ENCODE measurements around the gene ABCA2.

ABCA2 gene

DNA sequence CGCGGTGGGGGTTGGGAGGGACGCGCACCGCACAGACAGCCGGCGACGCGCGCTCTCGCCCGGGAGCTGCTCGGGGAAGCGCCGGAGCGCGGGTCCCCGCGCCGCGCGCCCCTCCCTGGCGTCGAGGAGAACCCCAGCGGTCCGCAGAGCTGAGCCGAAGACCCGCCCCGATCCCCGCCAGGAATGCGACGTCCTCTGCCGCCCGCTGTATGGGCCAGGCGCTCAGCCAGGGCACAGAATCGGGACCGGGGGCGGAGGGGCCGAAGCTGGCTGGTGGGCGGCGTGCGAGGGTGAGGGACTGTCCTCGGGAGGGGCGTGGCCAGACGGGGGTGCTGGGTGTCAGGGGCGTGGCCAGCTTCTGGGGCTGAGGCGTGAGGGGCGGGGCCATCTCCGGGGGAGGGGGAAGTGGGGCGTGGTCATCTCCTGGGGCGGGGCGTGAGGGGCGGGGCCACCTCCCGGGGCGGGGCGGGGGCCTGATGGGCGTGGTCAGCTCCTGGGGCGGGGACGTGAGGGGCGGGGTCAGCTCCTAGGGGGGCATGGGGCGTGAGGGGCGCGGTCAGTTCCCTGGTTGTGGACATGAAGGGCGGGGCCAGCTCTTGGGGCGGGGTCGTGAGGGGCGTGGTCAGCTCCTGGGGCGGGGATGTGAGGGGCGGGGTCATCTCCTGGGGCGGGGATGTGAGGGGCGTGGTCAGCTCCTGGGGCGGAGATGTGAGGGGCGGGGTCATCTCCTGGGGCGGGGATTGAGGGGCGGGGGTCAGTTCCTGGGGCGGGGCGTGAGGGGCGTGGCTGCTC, 49.8 kb downstream of the ABCA2 start:
- Histone ChIP-seq H3K9ac (ENCODE audit: insufficient read length) (peak overlapping the region; percentile 26), H3K27ac (no peak overlapping the region), H3K4me3 (peak overlapping the region; percentile 83), H3K36me3 (ENCODE audit: insufficient read depth, low read length) (no peaks in the 10 kb centered on the region), H3K9me3 (ENCODE audit: low read depth, low read length) (no peaks in the 10 kb centered on the region)
- TF ChIP-seq FOXP2 (optimal IDR thresholded peaks at IDR 0.05; ENCODE audit: control extremely low read depth, extremely low read length, insufficient read depth): no peak
- no peak for DNase-seq (ENCODE audit: low read depth, low spot score)

- peak overlapping the region; percentile 83 for H3K4me3 ChIP-seq
- TF ChIP-seq FOXP2 (optimal IDR thresholded peaks at IDR 0.05; ENCODE audit: control extremely low read depth, extremely low read length, insufficient read depth) (no peak), POLR2AphosphoS5 (IDR thresholded peaks at IDR 0.05; ENCODE audit: borderline replicate concordance, low read depth, low read length) (no peak), EZH2 (IDR thresholded peaks at IDR 0.05) (no peak)
- DNase-seq (ENCODE audit: low read depth, low spot score): no peak
- no peaks in the 10 kb centered on the region for H3K36me3 ChIP-seq (ENCODE audit: insufficient read depth, low read length)
- no peak overlapping the region for H3K27ac ChIP-seq
- peak overlapping the region; percentile 26 for H3K9ac ChIP-seq (ENCODE audit: insufficient read length)
- H3K9me3 ChIP-seq (ENCODE audit: low read depth, low read length): no peaks in the 10 kb centered on the region
These were observed 50.4 kb downstream of the ABCA2 start for GRCh38 chr9:136977649-136978072.

GRCh38 chr9:136977223-136977622, 50.8 kb downstream of the ABCA2 start, which contains the start of gene PTGDS:
TSS of gene PTGDS (plus strand) at chr9:136977504. CDS start at chr9:136977579, 75 bp downstream.
- Histone ChIP-seq H3K27ac (no peak within 1 kb of the TSS), H3K36me3 (ENCODE audit: insufficient read depth, low read length) (no peaks in the 10 kb centered on the region), H3K9ac (ENCODE audit: insufficient read length) (peak within 1 kb of the TSS; percentile 26), H3K4me3 (peak within 1 kb of the TSS; percentile 83), H3K9me3 (ENCODE audit: low read depth, low read length) (no peaks in the 10 kb centered on the region)
- TF ChIP-seq POLR2AphosphoS5 (IDR thresholded peaks at IDR 0.05; ENCODE audit: borderline replicate concordance, low read depth, low read length): no peak
- TF ChIP-seq EZH2 (IDR thresholded peaks at IDR 0.05): no peak
- no peak for DNase-seq (ENCODE audit: low read depth, low spot score)

DNA sequence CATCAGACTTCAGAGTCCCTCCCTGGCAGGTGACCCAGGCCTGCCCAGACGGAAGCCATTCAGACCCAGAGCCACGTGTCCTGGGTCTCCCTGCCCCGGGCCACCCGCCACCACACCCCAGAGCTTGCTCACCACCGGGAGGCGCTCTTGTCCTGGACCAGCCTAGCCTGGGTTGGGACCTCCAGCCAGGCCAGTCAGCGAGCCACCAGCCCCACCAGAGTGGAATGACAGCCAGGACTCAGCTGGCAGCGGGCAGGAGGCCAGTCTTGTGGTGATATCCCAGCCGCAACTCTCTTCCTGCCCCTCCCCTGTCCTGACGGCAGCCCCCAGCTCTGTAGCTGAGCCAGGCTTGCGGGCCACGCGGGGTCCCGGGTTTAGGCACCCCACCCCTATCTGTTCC, 52.4 kb downstream of the ABCA2 start:
- Histone ChIP-seq H3K4me3 (no peak overlapping the region), H3K9me3 (ENCODE audit: low read depth, low read length) (no peaks in the 10 kb centered on the region), H3K36me3 (ENCODE audit: insufficient read depth, low read length) (no peaks in the 10 kb centered on the region), H3K9ac (ENCODE audit: insufficient read length) (no peak overlapping the region), H3K27ac (no peak overlapping the region)
- no peak for DNase-seq (ENCODE audit: low read depth, low spot score)
- TF ChIP-seq POLR2AphosphoS5 (IDR thresholded peaks at IDR 0.05; ENCODE audit: borderline replicate concordance, low read depth, low read length) (no peak), EZH2 (IDR thresholded peaks at IDR 0.05) (no peak), FOXP2 (optimal IDR thresholded peaks at IDR 0.05; ENCODE audit: control extremely low read depth, extremely low read length, insufficient read depth) (no peak)

GRCh38 chr9:136974817-136975535, 53.1 kb downstream of the ABCA2 start:
- no peak for DNase-seq (ENCODE audit: low read depth, low spot score)
- Histone ChIP-seq H3K9ac (ENCODE audit: insufficient read length) (no peak overlapping the region), H3K36me3 (ENCODE audit: insufficient read depth, low read length) (no peaks in the 10 kb centered on the region), H3K4me3 (no peak overlapping the region), H3K9me3 (ENCODE audit: low read depth, low read length) (no peaks in the 10 kb centered on the region), H3K27ac (no peak overlapping the region)
- TF ChIP-seq FOXP2 (optimal IDR thresholded peaks at IDR 0.05; ENCODE audit: control extremely low read depth, extremely low read length, insufficient read depth): no peak
- TF ChIP-seq POLR2AphosphoS5 (IDR thresholded peaks at IDR 0.05; ENCODE audit: borderline replicate concordance, low read depth, low read length): no peak
- no peak for TF ChIP-seq EZH2 (IDR thresholded peaks at IDR 0.05)

GRCh38 chr9:136973618-136974617, 54.1 kb downstream of the ABCA2 start:
- Histone ChIP-seq H3K9me3 (ENCODE audit: low read depth, low read length) (no peaks in the 10 kb centered on the region), H3K27ac (no peak overlapping the region), H3K9ac (ENCODE audit: insufficient read length) (no peak overlapping the region), H3K4me3 (no peak overlapping the region), H3K36me3 (ENCODE audit: insufficient read depth, low read length) (no peaks in the 10 kb centered on the region)
- no peak for DNase-seq (ENCODE audit: low read depth, low spot score)
- no peak for TF ChIP-seq POLR2AphosphoS5 (IDR thresholded peaks at IDR 0.05; ENCODE audit: borderline replicate concordance, low read depth, low read length)
- no peak for TF ChIP-seq EZH2 (IDR thresholded peaks at IDR 0.05)
- no peak for TF ChIP-seq FOXP2 (optimal IDR thresholded peaks at IDR 0.05; ENCODE audit: control extremely low read depth, extremely low read length, insufficient read depth)

- TF ChIP-seq POLR2AphosphoS5 (IDR thresholded peaks at IDR 0.05; ENCODE audit: borderline replicate concordance, low read depth, low read length) (no peak), EZH2 (IDR thresholded peaks at IDR 0.05) (no peak), FOXP2 (optimal IDR thresholded peaks at IDR 0.05; ENCODE audit: control extremely low read depth, extremely low read length, insufficient read depth) (no peak)
- H3K27ac ChIP-seq: no peak overlapping the region
- no peak for DNase-seq (ENCODE audit: low read depth, low spot score)
These were observed 55.3 kb downstream of the ABCA2 start for GRCh38 chr9:136972743-136973142.

DNA sequence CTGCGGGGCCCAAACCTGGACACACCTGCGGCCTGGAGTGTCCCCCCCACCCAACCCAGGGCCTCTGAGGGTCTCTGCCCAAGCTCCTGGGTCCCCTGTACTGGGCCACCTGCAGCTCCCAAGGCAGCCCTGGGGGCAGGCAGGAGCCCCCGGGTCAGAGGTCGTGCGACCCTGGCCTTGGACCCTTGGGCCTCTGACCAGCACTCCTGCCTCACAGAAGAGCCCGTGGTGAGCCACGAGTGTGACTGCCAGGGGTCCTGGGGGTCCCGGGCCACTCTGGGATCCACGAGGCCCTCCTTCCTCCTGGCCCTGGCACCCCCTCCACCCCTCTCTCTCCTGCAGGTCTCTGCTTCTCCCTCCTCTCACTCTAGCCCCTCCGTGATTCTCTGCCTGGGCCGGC, 55.7 kb downstream of the ABCA2 start:
- TF ChIP-seq FOXP2 (optimal IDR thresholded peaks at IDR 0.05; ENCODE audit: control extremely low read depth, extremely low read length, insufficient read depth) (no peak), EZH2 (IDR thresholded peaks at IDR 0.05) (no peak), POLR2AphosphoS5 (IDR thresholded peaks at IDR 0.05; ENCODE audit: borderline replicate concordance, low read depth, low read length) (no peak)
- no peaks in the 10 kb centered on the region for H3K9me3 ChIP-seq (ENCODE audit: low read depth, low read length)
- H3K4me3 ChIP-seq: no peak overlapping the region
- no peak for DNase-seq (ENCODE audit: low read depth, low spot score)
- no peak overlapping the region for H3K9ac ChIP-seq (ENCODE audit: insufficient read length)
- no peaks in the 10 kb centered on the region for H3K36me3 ChIP-seq (ENCODE audit: insufficient read depth, low read length)
- H3K27ac ChIP-seq: no peak overlapping the region

More at GRCh38 chr9:136972743-136973142, 55.3 kb downstream of the ABCA2 start:
- Histone ChIP-seq H3K9me3 (ENCODE audit: low read depth, low read length) (no peaks in the 10 kb centered on the region), H3K4me3 (no peak overlapping the region), H3K9ac (ENCODE audit: insufficient read length) (no peak overlapping the region), H3K36me3 (ENCODE audit: insufficient read depth, low read length) (no peaks in the 10 kb centered on the region)

Measured in SK-N-MC (cell line).